ENCODE results near the gene OPALIN.

OPALIN gene

GRCh38 chr10:96384506-96384905 is 25.7 kb upstream of the OPALIN start:
- no peak for DNase-seq (ENCODE audit: insufficient read length, low spot score)
- no peak for TF ChIP-seq CTCF (IDR thresholded peaks at IDR 0.05; ENCODE audit: insufficient read depth, missing control alignments)
- FAIRE-seq = no peak

GRCh38 chr10:96380821-96381220 is 22.0 kb upstream of the OPALIN start:
- no peak for DNase-seq (ENCODE audit: insufficient read length, low spot score)
- no peak for TF ChIP-seq CTCF (IDR thresholded peaks at IDR 0.05; ENCODE audit: insufficient read depth, missing control alignments)
- FAIRE-seq = no peak

GRCh38 chr10:96379758-96380157 is 21.0 kb upstream of the OPALIN start:
- no peak for DNase-seq (ENCODE audit: insufficient read length, low spot score)
- FAIRE-seq = no peak
- TF ChIP-seq CTCF (IDR thresholded peaks at IDR 0.05; ENCODE audit: insufficient read depth, missing control alignments) = no peak

GRCh38 chr10:96378741-96379140 is 19.9 kb upstream of the OPALIN start:
- no peak for TF ChIP-seq CTCF (IDR thresholded peaks at IDR 0.05; ENCODE audit: insufficient read depth, missing control alignments)
- DNase-seq (ENCODE audit: insufficient read length, low spot score) = no peak
- FAIRE-seq = no peak

- DNase-seq (ENCODE audit: insufficient read length, low spot score) (no peak), FAIRE-seq (no peak)
- no peak for TF ChIP-seq CTCF (IDR thresholded peaks at IDR 0.05; ENCODE audit: insufficient read depth, missing control alignments)
These were observed 19.1 kb upstream of the OPALIN start for GRCh38 chr10:96377816-96378294.

- DNase-seq (ENCODE audit: insufficient read length, low spot score) (no peak), FAIRE-seq (no peak)
- no peak for TF ChIP-seq CTCF (IDR thresholded peaks at IDR 0.05; ENCODE audit: insufficient read depth, missing control alignments)
These were observed 17.7 kb upstream of the OPALIN start for GRCh38 chr10:96376483-96376882.

GRCh38 chr10:96374985-96375830 is 16.4 kb upstream of the OPALIN start:
- DNase-seq (ENCODE audit: insufficient read length, low spot score) = peak; percentile 95
- FAIRE-seq = peak; percentile 60
- peak; percentile 99 for TF ChIP-seq CTCF (IDR thresholded peaks at IDR 0.05; ENCODE audit: insufficient read depth, missing control alignments)
